Panc1 (cell line): Measurements from ENCODE around the gene KCNH6.

ENCODE experiments used
- CTCF ChIP-seq: fragments of 450-650 bp; IDR thresholded peaks from 2 replicates; pipeline ENCODE4 v1.5.1; 2017; ENCODE audit warnings: mild to moderate bottlenecking
- SIN3A ChIP-seq: IDR thresholded peaks from 2 replicates; pipeline ENCODE4 v1.6.1; 2012; ENCODE audit warnings: low read depth, mild to moderate bottlenecking, low read length, moderate library complexity, borderline replicate concordance; ENCODE audit not compliant: insufficient read depth

GRCh38 chr17:63543822-63544420, 20.8 kb downstream of the KCNH6 start:
- TF ChIP-seq CTCF (no peak), SIN3A (no peak)
